Measurements from ENCODE around the gene PTPRN2. TPM values are rescaled to one million over a fixed set of nuclear protein-coding genes. Genes with fewer than 3 reads are reported as not detected.
"Not testable (repeated sequence)": the region's sequence is repeated elsewhere in the genome, so short reads cannot be mapped to it uniquely, and the experiment has no call there.

The PTPRN2 gene
- polyA plus RNA-seq, 1 donor, result 1.7 TPM

DNA sequence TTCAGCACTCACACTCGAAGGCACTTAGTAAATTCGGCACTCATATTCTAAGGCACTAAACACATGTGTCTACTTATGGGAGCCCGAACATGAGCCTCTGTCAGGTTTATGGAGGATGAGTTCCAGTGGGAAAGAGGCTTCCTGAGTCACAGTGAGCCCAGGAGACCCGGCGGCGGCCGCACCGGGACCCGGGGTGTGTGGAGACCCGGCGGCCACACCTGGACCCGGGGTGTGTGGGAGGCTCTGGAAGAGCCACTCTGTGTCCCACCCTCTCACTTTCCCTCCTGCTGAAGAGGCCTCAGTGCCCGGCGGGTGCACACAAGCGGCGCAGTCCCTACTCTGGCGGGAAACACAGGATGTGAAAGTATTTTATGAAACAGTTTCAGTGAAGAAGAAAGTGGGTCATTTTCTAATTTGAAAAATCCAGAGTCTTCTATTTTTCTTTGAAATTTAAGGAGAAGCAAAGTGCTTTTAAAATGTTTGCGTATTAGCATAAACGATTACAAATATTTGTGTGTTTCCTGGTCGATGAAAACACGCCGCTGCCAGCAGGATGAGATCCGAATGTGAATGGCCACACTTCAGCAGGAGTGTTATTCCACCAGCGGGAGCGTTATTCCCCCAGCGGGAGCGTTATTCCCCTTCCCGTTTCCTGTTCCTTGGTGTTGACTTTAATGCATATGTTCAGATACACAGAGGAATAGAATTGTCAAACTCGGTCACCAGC, 625.7 kb downstream of the PTPRN2 start:
- DNase-seq (ENCODE audit: low read depth), result no peak

DNA sequence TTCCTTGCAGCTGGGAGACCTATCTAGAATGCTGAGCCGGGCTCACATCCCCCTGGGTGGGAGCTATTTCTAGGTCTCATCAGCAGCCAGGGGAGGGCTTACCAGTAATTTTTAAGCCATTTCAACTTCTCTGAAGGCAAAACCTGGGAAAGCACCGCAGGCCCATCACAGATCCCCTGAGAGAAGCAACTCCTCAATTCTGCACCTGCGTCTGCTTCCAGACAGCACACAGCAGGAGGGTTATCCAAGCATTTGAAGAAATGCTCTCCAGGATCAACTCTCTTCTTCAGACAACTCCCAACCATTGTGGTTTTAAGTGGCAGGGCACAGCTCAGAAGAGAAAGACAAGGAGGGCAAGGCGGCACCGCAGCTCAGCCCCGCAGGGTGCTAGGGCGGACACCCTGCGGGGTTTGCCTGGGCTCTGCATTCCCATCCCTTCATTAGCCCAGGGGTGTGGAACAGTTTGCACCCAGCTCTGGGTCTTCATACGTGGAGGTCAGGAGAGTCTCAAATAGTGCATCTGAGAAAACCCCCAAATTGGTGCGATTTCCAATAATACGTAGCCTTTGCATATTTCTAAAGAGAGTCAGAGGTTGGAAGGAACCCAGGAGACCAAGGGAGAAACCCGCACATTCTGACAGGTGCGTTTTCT, 632.1 kb downstream of the PTPRN2 start:
- DNase-seq (ENCODE audit: low read depth), result no peak

DNA sequence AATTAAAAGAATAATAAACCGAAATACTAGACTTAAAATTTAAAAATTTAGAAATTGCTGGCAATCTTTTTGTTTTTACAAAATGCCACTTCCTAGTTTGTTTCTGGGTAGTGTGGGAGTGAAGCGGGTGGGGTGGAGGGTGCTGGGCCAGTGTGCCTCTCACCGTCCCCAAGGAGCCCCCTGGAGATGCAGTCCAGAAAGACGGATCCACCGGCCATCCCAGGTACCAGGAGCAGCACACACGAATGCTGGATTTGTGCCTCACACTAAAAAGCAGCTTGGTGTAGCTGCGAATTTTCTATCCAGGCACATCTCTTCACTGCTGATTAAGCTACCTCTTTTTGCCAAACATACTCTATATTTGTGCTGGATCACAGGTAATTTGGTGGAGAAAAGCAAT, 632.7 kb downstream of the PTPRN2 start:
- DNase-seq (ENCODE audit: low read depth), result no peak

DNA sequence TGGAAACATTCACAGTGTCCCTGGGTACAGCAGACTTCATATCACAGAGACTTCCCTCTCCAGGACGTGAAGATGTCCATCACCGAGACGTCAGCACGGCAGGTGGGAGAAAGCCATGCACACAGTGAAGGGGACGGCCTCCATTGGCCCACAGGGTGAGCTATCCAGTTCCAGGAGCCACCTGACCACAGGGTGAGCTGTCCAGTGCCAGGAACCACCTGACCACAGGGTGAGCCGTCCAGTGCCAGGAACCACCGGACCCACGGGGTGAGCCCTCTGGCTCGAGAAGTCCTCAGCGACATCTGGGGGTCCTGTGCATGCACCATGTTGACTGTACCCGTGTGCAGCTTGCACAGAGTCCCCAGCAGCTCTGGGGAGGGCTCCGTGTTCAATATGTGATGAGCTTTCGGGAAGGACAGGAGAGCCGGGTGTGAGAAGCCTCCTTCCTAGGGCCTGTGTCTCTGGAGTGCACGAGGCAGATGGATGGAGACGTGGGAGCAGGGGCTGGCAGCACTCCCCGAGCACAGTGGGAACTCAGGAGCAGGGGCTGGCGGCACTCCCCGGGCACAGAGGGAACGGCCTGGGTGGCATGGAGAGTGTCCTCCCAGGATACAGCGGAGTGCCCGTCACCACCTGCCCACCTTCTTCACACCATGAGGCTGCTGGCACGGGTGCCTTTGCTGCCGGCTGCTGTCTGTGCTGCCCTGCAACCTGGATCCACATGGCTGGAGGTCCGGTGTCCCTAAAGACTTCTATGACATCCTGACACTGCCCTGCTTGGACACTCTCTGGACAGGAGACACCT, 634.6 kb downstream of the PTPRN2 start:
- DNase-seq (ENCODE audit: low read depth), result no peak

DNA sequence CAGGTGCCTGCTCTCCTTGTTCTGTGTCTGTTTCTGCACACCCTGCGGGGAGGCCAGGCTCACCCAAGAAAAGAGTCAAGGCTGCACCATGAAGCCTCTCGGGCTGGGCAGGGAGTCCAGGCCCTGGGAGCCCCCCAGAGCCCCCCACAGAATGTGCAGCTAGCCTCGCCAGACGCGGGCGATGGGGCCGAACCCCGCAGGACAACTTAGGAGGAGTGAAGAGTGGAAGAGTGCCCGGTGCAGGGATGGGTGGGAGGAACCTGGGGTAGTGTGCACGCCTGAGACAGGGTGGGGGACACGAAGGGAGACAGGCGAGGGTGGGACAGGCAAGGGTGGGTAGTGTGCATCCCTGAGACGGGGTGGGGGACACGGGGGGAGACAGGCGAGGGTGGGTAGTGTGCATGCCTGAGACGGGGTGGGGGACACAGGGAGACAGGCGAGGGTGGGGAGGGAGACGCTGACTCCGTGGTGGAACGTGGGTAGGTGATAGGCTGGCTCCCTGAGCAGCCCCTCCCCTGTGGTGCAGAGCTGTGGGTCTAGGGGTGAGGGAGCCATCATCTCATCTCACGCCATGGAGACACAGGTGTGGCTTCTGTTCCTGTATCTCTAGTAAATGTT, 635.5 kb downstream of the PTPRN2 start:
- DNase-seq (ENCODE audit: low read depth), result no peak

DNA sequence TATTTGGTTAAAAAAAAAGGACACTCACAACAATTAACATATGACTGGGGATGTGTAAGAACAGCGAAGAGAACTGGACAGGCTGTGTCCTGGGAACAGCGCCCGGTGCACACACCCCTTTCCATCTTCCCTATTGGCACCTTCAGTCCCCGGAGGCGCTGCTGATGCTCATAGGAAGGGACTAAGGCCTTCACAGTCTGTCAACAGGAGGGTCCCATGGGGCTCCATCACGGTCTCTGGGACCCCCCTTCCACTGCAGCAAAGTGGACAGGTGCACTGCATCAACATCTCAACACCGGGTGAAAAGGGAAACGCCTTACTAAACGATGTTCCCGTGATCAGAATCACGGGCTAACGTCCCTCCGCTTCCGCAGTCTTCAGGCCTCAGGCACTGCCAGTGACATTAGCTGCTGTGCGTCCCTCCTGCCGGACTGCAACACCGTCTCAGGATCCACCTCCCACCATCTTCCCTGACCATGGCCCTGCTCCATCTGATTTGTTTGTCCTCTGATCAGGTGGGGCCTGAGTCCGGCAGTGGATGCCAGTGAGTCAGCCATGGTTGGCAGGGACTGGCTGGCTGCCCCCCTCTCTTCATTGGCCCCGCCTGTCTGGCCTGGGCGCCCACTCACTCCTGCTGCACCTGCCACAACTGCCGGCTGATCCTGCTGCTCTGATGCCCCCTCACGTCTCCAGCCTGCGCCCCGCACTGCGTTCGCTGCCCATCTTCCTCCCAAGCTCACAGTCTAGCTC, 636.1 kb downstream of the PTPRN2 start:
- DNase-seq (ENCODE audit: low read depth), result no peak

DNA sequence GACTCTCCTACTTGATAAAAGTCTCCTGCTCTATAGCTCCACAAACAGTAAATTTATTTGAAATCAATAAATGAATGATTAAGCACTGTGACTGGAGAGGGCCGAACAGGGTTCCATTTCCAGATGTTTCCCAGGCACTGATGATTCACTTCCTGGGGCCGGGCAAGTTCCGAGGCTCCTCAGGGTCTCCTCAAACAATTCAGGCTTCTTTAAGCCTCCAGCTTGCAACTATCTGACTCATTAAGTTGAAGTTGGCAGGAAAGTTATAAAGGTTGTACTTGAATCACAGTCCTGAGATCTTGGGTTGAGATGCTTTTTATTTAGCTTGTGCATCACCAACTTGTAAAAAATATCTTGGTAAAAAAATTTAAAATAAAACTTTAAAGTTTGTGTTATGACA, 637.9 kb downstream of the PTPRN2 start:
- DNase-seq (ENCODE audit: low read depth), result no peak

DNA sequence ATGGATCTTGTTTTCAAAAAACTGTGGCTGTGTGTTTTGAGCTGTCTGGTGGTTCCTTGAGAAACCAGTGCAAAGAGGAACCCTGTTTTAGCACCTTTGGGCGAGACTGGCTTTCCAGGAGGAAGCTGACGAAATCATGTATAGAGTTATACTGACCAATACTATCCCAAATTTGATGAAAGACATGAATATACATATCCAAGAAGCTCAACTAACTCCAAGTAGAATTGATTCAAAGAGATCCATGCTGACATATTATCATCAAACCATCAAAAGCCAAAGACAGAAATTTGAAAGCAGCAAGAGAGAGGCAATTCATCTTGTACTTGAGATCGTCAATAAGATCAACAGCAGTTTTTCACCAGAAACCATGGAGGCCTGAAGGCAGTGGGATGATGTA, 640.1 kb downstream of the PTPRN2 start:
- no peak for DNase-seq (ENCODE audit: low read depth)

DNA sequence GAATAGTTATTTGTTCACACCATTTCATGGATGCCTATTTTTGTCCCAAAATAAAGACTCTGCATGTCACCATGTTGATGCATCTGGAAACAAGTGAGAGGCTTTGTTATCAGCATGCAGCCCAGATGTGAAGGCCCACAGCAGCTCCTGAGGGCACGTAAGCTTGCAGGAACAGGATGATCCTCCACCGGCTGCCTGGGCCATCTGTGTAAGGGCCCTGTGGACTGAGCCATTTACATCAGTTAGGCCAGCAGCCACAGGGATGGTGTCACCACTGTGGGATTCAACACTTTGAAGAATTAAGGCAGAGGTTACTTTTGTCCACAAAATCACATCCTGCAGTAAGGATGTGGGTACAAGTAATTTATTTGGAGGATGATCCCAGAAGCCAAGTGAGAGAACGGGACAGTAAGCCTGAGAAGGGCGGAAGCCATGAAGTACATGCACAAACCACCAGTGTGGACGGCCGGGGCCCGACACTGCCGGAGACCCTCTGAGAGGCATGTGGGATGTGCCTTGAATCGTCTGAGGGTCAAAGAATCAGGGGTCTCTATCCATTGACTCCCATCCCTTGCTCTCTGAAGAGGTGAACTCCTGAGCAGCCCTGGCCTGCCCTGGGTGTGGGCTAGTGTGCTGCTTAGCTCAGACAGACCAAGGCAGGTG, 641.1 kb downstream of the PTPRN2 start:
- no peak for DNase-seq (ENCODE audit: low read depth)

DNA sequence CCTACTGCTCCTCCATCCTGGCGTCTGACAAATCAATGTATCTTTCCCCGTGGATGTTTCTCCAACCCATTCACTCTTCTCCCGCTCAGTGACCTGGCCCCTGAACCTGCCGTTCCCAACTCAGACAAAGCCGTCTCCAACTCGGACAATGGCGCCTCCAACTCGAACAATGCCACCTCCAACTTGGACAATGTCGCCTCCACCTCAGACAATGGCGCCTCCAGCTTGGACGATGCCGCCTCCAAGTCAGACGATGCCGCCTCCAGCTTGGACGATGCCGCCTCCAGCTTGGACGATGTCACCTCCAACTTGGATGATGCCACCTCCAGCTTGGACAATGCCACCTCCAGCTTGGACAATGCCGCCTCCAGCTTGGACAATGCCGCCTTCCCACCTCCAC, 642.2 kb downstream of the PTPRN2 start:
- no peak for DNase-seq (ENCODE audit: low read depth)

DNA sequence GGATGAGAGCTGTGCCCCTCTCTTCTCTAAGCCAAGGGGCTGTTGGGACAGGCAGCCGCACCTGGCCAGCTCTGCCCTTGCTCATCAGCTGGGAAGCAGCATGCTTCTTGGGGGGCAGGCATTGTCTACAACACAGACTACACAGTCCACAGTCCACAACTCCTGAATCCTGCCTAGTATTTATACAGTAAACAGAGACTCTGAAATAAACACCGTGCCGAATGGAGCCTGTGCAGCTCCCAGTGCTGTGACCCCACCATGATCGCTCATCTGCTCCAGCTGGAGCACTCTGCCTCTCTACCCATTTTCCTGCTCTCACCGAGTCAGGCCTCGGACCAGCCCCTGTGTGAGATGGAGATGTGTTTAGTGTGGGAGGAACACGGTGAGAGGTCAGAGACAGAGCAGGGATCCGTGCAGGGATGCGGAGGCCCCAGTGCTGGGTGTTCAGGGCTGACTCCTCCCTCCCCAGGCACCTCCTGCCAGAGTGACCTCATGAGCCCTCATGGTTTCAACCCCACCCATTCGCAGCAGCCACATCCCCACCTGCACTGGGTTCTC, 642.8 kb downstream of the PTPRN2 start:
- no peak for DNase-seq (ENCODE audit: low read depth)

DNA sequence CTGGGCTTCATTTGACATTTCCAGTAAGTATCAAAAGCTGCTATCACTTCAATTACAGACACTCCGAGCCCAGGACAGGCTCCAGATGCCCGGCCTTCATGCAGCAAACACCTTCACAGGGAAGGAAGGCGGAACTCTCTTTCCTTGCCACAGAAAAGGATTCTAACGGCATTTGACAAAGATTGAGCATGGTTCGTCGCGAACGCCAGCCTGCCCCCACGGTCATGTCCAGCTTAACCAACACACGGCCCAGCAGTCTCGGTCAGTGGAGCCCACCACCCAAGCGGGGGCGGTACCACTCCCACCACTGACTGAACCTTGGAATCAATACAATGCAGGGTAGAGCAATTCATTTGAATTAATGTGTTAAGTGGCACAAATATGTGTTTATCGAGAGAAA, 643.6 kb downstream of the PTPRN2 start:
- DNase-seq (ENCODE audit: low read depth), result no peak

DNA sequence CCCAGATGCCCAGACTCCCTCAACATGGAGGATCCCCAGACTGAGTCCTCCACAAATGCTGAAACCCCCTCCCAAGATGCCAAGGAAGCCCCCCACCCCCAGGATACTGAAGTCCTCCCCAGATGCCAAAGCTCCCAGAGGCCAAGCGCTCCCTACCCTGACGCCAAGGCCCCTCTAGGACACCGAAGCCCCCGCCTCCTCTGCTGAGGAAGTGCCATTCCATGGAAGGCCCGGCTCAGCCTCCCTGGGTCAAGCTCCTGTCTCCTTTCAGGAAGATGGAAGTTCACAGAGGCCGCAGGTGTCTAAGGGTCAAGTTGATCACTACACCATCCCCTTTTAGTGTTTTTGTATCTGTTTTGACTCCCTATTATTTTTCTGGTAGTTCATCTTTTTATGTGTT, 644.1 kb downstream of the PTPRN2 start:
- DNase-seq (ENCODE audit: low read depth), result no peak

DNA sequence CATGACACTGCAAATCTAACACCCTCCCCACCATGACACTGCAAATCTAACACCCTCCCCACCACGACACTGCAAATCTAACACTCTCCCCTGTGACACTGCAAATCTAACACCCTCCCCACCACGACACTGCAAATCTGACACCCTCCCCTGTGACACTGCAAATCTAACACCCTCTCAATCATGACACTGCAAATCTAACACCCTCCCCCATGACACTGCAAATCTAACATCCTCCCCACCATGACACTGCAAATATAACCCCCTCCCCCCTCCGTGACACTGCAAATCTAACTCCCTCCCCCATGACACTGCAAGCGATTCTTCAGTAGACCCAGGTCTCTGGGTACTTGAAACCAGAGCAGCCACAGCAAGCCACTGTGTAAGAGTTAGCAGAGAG, 646.4 kb downstream of the PTPRN2 start:
- no peak for DNase-seq (ENCODE audit: low read depth)

DNA sequence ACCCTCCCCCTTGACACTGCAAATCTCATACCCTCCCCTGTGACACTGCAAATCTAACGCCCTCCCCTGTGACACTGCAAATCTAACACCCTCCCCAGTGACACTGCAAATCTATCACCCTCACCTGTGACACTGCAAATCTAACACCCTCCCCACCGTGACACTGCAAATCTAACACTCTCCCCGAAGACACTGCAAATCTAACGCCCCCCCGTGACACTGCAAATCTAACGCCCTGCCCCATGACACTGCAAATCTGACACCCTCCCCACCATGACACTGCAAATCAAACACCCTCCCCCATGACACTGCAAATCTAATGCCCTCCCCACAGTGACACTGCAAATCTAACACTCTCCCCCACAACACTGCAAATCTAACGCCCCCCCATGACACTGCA, 647.1 kb downstream of the PTPRN2 start:
- DNase-seq (ENCODE audit: low read depth), result no peak

DNA sequence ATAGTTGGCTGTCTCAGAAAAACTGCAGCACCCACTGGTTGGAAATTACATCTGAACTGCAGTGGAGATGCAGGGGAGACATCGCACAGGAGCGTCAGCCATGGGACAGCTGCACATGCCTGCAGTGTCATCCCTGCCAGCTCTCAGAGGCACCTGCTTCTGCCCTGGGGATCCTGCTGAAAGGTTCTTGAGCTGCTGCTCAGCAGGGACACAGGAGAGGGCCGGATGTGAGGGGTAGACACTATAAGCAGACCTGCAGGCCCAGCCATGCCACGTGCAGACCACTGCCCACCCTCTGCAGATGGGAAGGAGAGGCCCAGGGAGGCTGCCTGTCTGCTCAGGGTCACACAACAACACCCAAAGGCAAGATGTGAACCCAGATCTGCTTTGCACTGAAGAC, 649.4 kb downstream of the PTPRN2 start:
- no peak for DNase-seq (ENCODE audit: low read depth)

DNA sequence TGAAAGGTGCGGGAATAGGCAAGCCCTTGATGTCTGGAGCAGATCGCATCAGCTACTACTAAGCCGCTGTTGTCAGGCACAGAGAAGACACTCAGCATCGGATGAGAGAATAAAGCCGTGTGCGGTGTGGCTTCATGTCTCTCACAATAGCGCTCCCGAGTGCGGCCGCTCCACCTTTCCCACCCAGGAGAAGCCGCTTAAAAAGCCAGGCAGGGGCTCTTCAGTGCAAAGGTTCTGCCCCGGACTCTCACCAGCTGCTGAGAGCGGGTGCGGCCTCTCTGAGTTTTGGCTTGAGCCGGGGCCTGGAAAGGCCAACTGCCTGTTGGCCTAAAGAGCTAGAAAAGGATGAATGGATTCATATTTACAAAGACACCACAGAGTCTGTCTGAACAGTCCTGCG, 650.2 kb downstream of the PTPRN2 start:
- no peak for DNase-seq (ENCODE audit: low read depth)

DNA sequence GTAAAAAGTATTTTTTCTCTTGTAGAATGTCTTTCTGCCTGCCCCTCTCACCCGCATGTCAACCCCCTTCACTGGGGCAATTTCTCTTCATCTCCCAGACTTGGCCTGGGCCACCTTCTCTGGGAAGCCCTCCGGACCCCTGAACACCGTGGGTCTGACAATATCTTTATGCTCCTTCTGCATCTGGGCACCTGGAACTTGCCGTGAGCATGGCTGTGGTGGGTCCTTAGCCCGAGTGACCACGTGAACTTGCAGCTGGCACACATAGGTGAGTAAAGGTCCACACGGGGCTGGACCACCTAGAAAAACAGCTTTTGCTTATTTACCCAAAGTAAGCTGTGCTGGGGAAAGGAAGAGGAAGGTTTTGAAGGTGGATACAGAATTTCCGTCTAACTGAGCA, 650.6 kb downstream of the PTPRN2 start:
- no peak for DNase-seq (ENCODE audit: low read depth)

DNA sequence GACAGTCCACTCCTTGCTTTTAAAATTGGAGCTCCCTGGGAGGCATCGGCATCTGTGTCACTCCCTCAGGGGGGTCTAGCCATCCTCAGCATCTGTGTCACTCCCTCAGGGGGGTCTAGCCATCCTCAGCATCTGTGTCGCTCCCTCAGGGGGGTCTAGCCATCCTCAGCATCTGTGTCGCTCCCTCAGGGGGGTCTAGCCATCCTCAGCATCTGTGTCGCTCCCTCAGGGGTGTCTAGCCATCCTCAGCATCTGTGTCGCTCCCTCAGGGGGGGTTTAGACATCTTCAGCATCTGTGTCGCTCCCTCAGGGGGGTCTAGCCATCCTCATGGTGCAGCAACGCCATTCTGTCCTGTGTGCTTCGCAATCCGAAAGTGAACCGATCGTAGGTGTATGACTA, 651.9 kb downstream of the PTPRN2 start:
- not testable (repeated sequence) for DNase-seq (ENCODE audit: low read depth)

DNA sequence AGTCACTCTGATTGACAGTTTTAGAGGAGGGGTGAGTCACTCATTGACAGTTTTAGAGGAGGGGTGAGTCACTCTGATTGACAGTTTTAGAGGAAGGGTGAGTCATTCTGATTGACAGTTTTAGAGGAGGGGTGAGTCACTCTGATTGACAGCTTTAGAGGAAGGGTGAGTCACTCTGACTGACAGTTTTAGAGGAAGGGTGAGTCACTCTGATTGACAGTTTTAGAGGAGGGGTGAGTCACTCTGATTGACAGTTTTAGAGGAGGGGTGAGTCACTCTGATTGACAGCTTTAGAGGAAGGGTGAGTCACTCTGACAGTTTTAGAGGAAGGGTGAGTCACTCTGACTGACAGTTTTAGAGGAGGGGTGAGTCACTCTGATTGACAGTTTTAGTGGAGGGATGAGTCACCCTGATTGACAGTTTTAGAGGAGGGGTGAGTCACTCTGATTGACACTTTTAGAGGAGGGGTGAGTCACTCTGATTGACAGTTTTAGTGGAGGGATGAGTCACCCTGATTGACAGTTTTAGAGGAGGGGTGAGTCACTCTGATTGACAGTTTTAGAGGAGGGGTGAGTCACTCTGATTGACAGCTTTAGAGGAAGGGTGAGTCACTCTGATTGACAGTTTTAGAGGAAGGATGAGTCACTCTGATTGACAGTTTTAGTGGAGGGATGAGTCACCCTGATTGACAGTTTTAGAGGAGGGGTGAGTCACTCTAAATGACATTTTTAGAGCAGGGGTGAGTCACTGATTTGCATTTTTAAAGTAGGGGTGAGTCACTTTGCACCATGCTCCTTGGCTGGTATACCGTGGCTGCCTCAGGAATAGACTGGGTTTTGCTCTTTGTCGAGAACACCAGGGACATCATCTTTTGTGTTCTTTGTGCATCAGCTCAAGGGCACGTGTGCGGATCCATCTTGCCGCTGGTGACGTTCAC, 654.1 kb downstream of the PTPRN2 start:
- not testable (repeated sequence) for DNase-seq (ENCODE audit: low read depth)
